KBM-7 (cell line): ENCODE results near the gene NIPBL.

Source experiments
- DNase-seq: peaks from one replicate; pipeline ENCODE4 v3.0.0-alpha.2; 2015
- in situ Hi-C: fragments of 300-500 bp; cut with MboI; formaldehyde crosslinking; loops from 2 replicates; pipeline ENCODE4 v1.14.3; 2020; ENCODE audit warnings: low sequenced_read_pairs, low pct_unique_long_range_greater_than_20kb, mixed read lengths

Gene NIPBL

DNA sequence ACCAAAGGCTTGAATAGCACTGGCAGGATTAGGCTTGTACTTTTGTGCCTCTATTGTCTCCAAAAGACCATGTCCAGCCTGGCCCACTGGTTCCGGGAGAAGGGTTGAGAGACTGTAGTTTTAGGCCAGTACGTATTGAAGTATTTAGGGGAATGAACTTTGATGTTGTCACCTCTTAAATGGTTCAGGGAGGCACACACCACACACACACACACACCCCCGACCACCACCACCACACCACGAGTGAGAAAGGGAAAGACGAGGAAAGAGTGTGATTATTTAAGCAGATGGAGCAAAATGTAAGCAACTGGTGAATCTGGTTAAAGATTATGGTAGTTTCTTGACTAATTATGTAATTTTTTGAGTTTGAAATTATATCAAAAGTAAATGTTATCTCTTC lies 61.6 kb downstream of the NIPBL start:
- in situ Hi-C loops: no loop called here

GRCh38 chr5:36939969-36940858 lies 63.6 kb downstream of the NIPBL start:
- DNase-seq: no peak
- in situ Hi-C loops: no loop called here

More for the DNA sequence above, 61.6 kb downstream of the NIPBL start:
- no peak for DNase-seq

- in situ Hi-C loops: no loop called here
Measured at GRCh38 chr5:36943584-36943983, 67.0 kb downstream of the NIPBL start.

DNA sequence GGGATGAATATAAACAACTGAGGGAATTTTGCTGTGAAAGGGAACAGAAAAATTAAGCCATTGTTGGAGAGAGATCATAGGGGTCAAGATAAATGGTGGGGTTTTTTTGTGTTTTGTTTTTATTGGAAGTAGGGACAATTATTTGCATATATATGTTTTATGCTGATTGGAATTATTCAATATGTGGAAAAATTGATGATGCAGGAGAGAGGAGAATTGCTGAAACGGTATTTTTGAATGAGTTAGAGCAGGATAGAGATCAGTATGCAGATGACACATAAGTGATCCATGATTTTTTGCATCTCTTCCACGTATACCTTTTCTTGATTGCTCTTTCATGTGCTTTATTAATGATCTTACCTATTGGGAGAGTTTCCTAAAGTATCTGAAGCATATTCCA lies 67.5 kb downstream of the NIPBL start:
- no peak for DNase-seq
- in situ Hi-C loops: no loop called here

More at GRCh38 chr5:36943584-36943983, 67.0 kb downstream of the NIPBL start:
- DNase-seq: no peak

GRCh38 chr5:36944607-36945225 lies 68.1 kb downstream of the NIPBL start:
- DNase-seq: peak; percentile 67
- in situ Hi-C loops: no loop called here

GRCh38 chr5:36945687-36946086 lies 69.1 kb downstream of the NIPBL start:
- in situ Hi-C loops: no loop called here
- DNase-seq: no peak

- in situ Hi-C loops: no loop called here
- no peak for DNase-seq
Measured at GRCh38 chr5:36946101-36946500, 69.5 kb downstream of the NIPBL start.

DNA sequence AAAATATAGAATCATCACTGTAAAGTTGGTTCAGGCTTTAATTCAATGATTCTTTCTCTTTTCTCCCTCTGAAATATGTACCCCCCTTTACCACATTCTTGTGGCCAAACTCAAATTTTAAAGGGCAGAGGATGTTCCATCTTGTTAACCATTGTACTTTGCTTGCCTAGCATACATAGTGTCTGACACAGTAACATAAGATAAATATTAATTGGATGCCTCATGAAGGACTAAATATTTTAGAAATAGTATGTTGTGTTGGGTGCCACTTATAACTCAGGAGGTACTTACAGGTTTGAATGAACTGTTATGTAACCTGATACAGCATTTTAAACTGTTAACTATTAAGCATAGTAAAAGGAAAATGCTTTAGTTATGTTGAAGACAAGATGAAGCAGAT lies 71.5 kb downstream of the NIPBL start:
- no peak for DNase-seq
- in situ Hi-C loops: no loop called here

DNA sequence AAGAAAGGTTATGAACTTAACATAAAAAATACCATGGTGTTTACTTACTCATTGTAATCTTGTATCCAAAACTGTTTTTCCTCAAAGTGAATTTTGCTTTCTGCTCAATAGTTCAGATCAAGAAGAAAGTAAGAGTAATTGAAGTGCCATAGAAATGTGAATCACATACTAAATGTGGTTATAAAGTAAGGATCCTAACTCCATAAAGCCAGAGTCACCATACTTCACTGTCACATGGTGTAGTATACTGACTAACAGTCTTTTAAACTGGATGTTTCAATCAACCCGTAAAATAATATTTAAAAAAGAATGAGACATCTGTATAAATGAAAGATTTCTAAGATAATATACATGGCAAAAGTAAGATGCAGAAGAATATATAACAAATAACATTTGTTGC lies 72.1 kb downstream of the NIPBL start:
- in situ Hi-C loops: no loop called here
- DNase-seq: no peak

DNA sequence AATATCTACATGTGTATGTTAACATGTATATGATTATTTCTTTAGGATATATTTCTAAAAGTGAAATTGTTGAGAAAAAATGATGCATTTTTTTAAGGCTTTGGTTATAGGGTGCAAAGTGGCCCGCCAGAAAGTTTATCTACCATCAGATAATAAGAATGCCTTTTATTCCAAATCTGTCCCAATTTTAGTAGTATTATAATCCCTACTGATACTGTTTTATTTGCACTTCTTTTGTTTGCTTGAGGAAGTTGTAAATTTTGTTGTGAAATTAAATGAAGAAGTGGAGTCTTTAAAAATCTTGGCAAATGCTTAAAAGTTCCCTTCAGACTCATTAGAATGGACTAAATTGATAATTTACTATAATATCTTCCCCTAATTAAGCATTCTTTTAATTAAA lies 73.0 kb downstream of the NIPBL start:
- no peak for DNase-seq
- in situ Hi-C loops: no loop called here

- in situ Hi-C loops: no loop called here
- no peak for DNase-seq
Measured at GRCh38 chr5:36950586-36951457, 74.3 kb downstream of the NIPBL start.

- no peak for DNase-seq
- in situ Hi-C loops: no loop called here
Measured at GRCh38 chr5:36953043-36953442, 76.5 kb downstream of the NIPBL start.

GRCh38 chr5:36957953-36958537 lies 81.5 kb downstream of the NIPBL start:
- DNase-seq: no peak
- in situ Hi-C loops: no loop called here

DNA sequence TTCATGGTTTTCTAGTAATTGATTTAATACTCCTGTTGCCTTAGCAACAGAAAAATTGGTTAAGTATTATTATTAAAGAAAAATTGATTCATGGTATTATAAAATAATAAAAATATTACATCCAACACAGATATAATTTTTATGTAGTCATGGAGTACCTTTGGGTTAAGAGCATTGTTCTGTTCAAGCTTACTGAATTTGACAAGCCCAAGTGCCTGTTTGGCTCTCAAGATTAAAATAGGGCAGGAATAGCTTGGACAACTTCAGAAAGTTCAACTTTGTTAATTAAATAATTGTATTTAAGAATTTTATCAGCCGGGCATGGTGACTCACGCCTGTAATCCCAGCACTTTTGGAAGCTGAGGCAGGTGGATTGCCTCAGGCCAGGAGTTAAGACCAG lies 82.0 kb downstream of the NIPBL start:
- in situ Hi-C loops: no loop called here
- no peak for DNase-seq

- DNase-seq: no peak
- in situ Hi-C loops: no loop called here
Measured at GRCh38 chr5:36965179-36965578, 88.6 kb downstream of the NIPBL start.

DNA sequence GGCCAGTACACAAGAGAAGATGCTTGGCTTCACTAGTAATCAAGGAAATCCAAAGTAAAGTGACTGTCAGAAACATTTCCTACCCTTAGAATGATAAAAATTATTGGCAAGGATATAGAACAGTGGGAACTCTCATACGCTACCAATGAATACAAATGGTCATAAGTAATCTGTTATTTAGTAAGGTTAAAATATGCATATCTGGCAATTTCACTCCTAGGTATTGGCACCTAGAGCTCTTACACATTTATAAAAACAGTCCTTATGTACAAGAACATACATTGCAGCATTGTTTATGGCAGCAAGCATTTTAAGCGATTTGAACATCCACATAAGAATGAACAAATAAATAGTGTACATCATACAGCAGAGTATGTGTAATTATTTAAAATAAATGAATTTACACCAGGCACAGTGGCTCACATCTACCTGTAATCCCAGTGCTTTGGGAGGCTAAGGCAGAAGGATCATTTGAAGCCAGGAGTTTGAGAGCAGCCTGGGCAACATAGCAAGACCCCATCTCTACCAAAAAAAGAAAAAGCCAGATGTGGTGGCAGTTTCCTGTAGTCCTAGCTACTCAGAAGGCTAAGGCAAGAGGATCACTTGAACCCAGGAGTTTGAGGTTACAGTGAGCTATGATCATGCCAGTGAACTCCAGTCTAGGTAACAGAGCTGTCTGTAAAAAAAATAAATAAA lies 93.3 kb downstream of the NIPBL start:
- DNase-seq: no peak
- in situ Hi-C loops: no loop called here

DNA sequence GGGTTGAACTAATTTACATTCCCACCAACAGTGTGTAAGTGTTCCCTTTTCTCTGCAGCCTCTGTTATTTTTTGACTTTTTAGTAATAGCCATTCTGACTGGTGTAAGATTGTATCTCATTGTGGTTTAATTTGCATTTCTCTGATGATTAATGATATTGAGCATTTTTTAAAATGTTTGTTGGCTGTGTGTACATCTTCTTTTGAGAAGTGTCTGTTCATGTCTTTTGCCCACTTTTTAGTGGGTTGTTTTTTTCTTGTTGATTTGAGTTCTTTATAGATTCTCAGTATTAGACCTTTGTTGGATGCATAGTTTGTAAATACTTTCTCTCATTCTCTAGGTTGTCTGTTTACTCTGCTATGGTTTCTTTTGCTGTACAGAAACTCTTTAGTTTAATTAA lies 101.6 kb downstream of the NIPBL start:
- no peak for DNase-seq
- in situ Hi-C loops: no loop called here

DNA sequence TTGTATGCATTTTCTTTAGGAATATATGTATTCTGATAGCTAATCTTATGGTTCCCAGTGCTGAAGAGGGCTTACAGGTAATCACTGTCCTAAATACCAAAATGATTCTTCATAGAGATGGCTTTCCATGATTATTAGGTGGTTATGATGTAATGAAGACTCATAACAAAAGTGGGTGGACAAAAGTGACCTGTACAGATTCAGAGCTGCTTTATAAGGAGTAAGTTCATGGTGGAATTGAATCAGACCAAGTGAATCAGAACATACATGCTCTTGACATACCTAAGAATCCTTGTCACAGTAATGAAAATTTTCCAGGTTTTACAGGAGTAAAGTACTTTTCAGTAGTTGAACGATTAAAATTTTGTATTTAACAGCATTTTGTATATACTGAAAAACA lies 105.6 kb downstream of the NIPBL start:
- no peak for DNase-seq
- in situ Hi-C loops: no loop called here

DNA sequence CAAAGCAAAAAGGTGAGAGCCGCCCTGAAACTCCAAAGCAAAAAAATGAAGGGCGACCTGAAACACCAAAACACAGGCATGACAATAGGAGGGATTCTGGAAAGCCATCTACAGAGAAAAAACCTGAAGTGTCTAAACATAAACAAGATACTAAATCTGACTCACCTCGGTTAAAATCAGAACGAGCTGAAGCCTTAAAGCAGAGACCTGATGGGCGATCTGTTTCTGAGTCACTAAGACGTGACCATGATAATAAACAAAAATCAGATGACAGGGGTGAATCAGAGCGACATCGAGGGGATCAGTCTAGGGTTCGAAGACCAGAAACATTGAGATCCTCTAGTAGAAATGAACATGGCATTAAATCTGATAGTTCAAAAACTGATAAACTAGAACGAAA lies 108.8 kb downstream of the NIPBL start:
- no peak for DNase-seq
- in situ Hi-C loops: no loop called here
